H1 (cell line): ENCODE measurements around the gene ROM1. TPM values are rescaled to one million over a fixed set of nuclear protein-coding genes. Genes with fewer than 3 reads are reported as not detected.
A peak's percentile ranks its signal among the peaks of the same experiment; 100 is the strongest.

Experiments
- CTCF ChIA-PET: fragments of 300-600 bp; sonication (Branson Sonifier 250); formaldehyde crosslinking; loops from one replicate; lab custom pipeline; 2021; ENCODE audit not compliant: partially characterized antibody; lab: Charles Lee
- POLR2A ChIA-PET: fragments of 300-600 bp; sonication (Branson Sonifier 250); formaldehyde crosslinking; loops from one replicate; lab custom pipeline; 2021; ENCODE audit warnings: inconsistent platforms; ENCODE audit not compliant: partially characterized antibody; lab: Charles Lee
- DNase-seq, 2 experiments: peaks; one replicate each; pipeline versions ENCODE4 v3.0.0 to v3.0.0-alpha.2; 2010 to 2022; ENCODE audit warnings: low spot score in 2 of 2, low read depth in 1 of 2, mixed read lengths in 1 of 2
- FAIRE-seq: peaks from 2 replicates; lab custom pipeline; 2011; peaks lifted over from hg19 to GRCh38; lab: Jason Lieb, UNC
- H2AFZ ChIP-seq: 2 replicates; pipeline ENCODE4 v1.8.1; 2012; ENCODE audit warnings: low read length, inconsistent platforms
- H2AK5ac ChIP-seq: 2 replicates; pipeline ENCODE4 v1.6.1; 2013; ENCODE audit warnings: low read depth, low read length
- H2BK120ac ChIP-seq: replicated peaks from 2 replicates; pipeline ENCODE3; 2013; ENCODE audit warnings: low read depth, low read length, inconsistent platforms
- H2BK12ac ChIP-seq: 2 replicates; pipeline ENCODE4 v1.6.1; 2013; ENCODE audit warnings: low read depth, low read length
- H2BK15ac ChIP-seq: 2 replicates; pipeline ENCODE4 v1.6.1; 2013; ENCODE audit warnings: low read length
- H2BK20ac ChIP-seq: 2 replicates; pipeline ENCODE4 v1.6.1; 2013; ENCODE audit warnings: low read length
- H2BK5ac ChIP-seq: 2 replicates; pipeline ENCODE4 v1.6.1; 2013; ENCODE audit warnings: low read depth, low read length
- H3K14ac ChIP-seq: 2 replicates; pipeline ENCODE4 v1.6.1; 2013; ENCODE audit warnings: inconsistent platforms; ENCODE audit not compliant: insufficient read length
- H3K18ac ChIP-seq: 2 replicates; pipeline ENCODE4 v1.6.1; 2013; ENCODE audit warnings: low read length; ENCODE audit errors: extremely low read depth
- H3K23ac ChIP-seq: 2 replicates; pipeline ENCODE4 v1.6.1; 2013; ENCODE audit warnings: inconsistent platforms; ENCODE audit not compliant: insufficient read length
- H3K23me2 ChIP-seq: 2 replicates; pipeline ENCODE4 v1.6.1; 2013; ENCODE audit warnings: low read depth, low read length
- H3K27ac ChIP-seq: 2 replicates; pipeline ENCODE4 v1.6.1; 2011; ENCODE audit warnings: low read depth, low read length, inconsistent platforms
- H3K27me3 ChIP-seq, 4 experiments: replicated peaks in 1 of 4; 1 replicate in 1 of 4; 2 replicates in 3 of 4; pipeline versions ENCODE4 v1.6.1 to v1.8.1; 2011 to 2013; ENCODE audit warnings: low read length in 3 of 4, mild to moderate bottlenecking in 3 of 4, inconsistent platforms in 2 of 4, mixed read lengths in 2 of 4, moderate library complexity in 1 of 4; ENCODE audit not compliant: control insufficient read depth in 3 of 4, insufficient read depth in 3 of 4; ENCODE audit errors: extremely low read depth in 1 of 4
- H3K36me3 ChIP-seq, 4 experiments: 2 replicates each; pipeline versions ENCODE4 v1.6.1 to v1.8.1; 2011 to 2013; ENCODE audit warnings: mild to moderate bottlenecking in 4 of 4, low read length in 3 of 4, moderate library complexity in 2 of 4, control low read depth in 1 of 4, inconsistent platforms in 1 of 4; ENCODE audit not compliant: insufficient read depth in 4 of 4, control insufficient read depth in 2 of 4
- H3K4ac ChIP-seq: replicated peaks from 2 replicates; pipeline ENCODE3; 2013; ENCODE audit warnings: low read length, low read depth, mixed read lengths, inconsistent platforms; ENCODE audit not compliant: insufficient read length
- H3K4me1 ChIP-seq, 4 experiments: replicated peaks in 1 of 4; 1 replicate in 1 of 4; 2 replicates in 3 of 4; pipeline versions ENCODE4 v1.6.1 to v1.8.1; 2011 to 2013; ENCODE audit warnings: low read length in 3 of 4, inconsistent platforms in 2 of 4, mixed read lengths in 1 of 4; ENCODE audit not compliant: insufficient read depth in 4 of 4, control insufficient read depth in 3 of 4
- H3K4me2 ChIP-seq, 2 experiments: 2 replicates each; pipeline versions ENCODE4 v1.6.1 to v1.8.1; 2011 to 2013; ENCODE audit warnings: low read depth in 2 of 2, low read length in 2 of 2, control low read depth in 1 of 2, inconsistent platforms in 1 of 2, mild to moderate bottlenecking in 1 of 2; ENCODE audit not compliant: insufficient read depth in 1 of 2
- H3K4me3 ChIP-seq, 4 experiments: fragments of 200-600, 300-600 bp in 1 of 4; sonication (generic), shearing (Covaris generic), sonication (Bioruptor Twin) in 1 of 4; 2 replicates each; pipeline versions ENCODE4 v1.5.1 to v1.8.1; 2011 to 2016; ENCODE audit warnings: low read length in 4 of 4, low read depth in 3 of 4, control low read depth in 2 of 4, inconsistent platforms in 2 of 4, mild to moderate bottlenecking in 2 of 4, mixed read lengths in 1 of 4, moderate library complexity in 1 of 4; ENCODE audit not compliant: insufficient read depth in 2 of 4; ENCODE audit errors: extremely low read depth in 1 of 4
- H3K56ac ChIP-seq: replicated peaks from 2 replicates; pipeline ENCODE3; 2013; ENCODE audit warnings: low read depth, mild to moderate bottlenecking, mixed read lengths, low read length, inconsistent platforms; ENCODE audit not compliant: insufficient read length
- H3K79me1 ChIP-seq: 2 replicates; pipeline ENCODE4 v1.6.1; 2013; ENCODE audit warnings: low read depth, low read length, control low read depth
- H3K79me2 ChIP-seq, 2 experiments: 2 replicates each; pipeline versions ENCODE4 v1.6.1 to v1.8.1; 2012 to 2013; ENCODE audit warnings: low read length in 2 of 2, mild to moderate bottlenecking in 2 of 2, inconsistent platforms in 1 of 2; ENCODE audit not compliant: insufficient read depth in 2 of 2, control insufficient read depth in 1 of 2
- H3K9ac ChIP-seq, 4 experiments: replicated peaks in 1 of 4; 1 replicate in 1 of 4; 2 replicates in 3 of 4; pipeline versions ENCODE4 v1.6.1 to v1.8.1; 2011 to 2013; ENCODE audit warnings: low read depth in 3 of 4, low read length in 3 of 4, control low read depth in 2 of 4, mild to moderate bottlenecking in 2 of 4, moderate library complexity in 2 of 4, inconsistent platforms in 1 of 4; ENCODE audit errors: extremely low read depth in 1 of 4
- H3K9me3 ChIP-seq, 2 experiments: 2 replicates each; pipeline versions ENCODE4 v1.6.1 to v1.8.1; 2012 to 2013; ENCODE audit warnings: mild to moderate bottlenecking in 2 of 2, moderate library complexity in 2 of 2, control low read depth in 1 of 2, inconsistent platforms in 1 of 2, low read depth in 1 of 2, low read length in 1 of 2, mixed read lengths in 1 of 2; ENCODE audit not compliant: insufficient read depth in 2 of 2
- H4K20me1 ChIP-seq, 2 experiments: replicated peaks in 1 of 2; 2 replicates each; pipeline versions ENCODE3 to v1.8.1; 2011 to 2013; ENCODE audit warnings: inconsistent platforms in 2 of 2, low read length in 2 of 2, mild to moderate bottlenecking in 1 of 2; ENCODE audit not compliant: insufficient read depth in 2 of 2, control insufficient read depth in 1 of 2
- H4K5ac ChIP-seq: 2 replicates; pipeline ENCODE4 v1.6.1; 2013; ENCODE audit warnings: low read length, low read depth, mixed read lengths, inconsistent platforms; ENCODE audit not compliant: insufficient read length
- H4K8ac ChIP-seq: 2 replicates; pipeline ENCODE4 v1.8.0; 2013; ENCODE audit warnings: mild to moderate bottlenecking, moderate library complexity, low read length, inconsistent platforms; ENCODE audit not compliant: insufficient read depth; ENCODE audit errors: extremely low read depth
- H4K91ac ChIP-seq: replicated peaks from 2 replicates; pipeline ENCODE3; 2013; ENCODE audit warnings: low read length, mixed read lengths, inconsistent platforms; ENCODE audit not compliant: insufficient read length
- CHD2 ChIP-seq: IDR thresholded peaks from 2 replicates; pipeline ENCODE4 v1.6.1; 2012; ENCODE audit warnings: low read length, improper control_type of control experiment
- KDM4A ChIP-seq: IDR thresholded peaks from one replicate; pipeline ENCODE4 v1.7.1; 2012; ENCODE audit warnings: low read depth, mild to moderate bottlenecking, moderate library complexity, low read length, inconsistent platforms; ENCODE audit not compliant: severe bottlenecking
- RFX5 ChIP-seq: IDR thresholded peaks from 2 replicates; pipeline ENCODE4 v1.6.1; 2011; ENCODE audit warnings: low read depth, low read length, improper control_type of control experiment, borderline replicate concordance
- RNF2 ChIP-seq: fragments of 200-900, 300-1000 bp; sonication (generic); IDR thresholded peaks from 2 replicates; pipeline ENCODE4 v1.7.1; 2016; ENCODE audit warnings: borderline replicate concordance, low read depth, mild to moderate bottlenecking, antibody characterized with exemption, low read length; ENCODE audit not compliant: poor library complexity, severe bottlenecking; ENCODE audit errors: missing control alignments
- RXRA ChIP-seq: IDR thresholded peaks from 2 replicates; pipeline ENCODE4 v1.6.1; 2011; ENCODE audit warnings: low read depth, mild to moderate bottlenecking, low read length, moderate library complexity; ENCODE audit not compliant: insufficient read depth
- SAP30 ChIP-seq: fragments of 300-600 bp; sonication (generic); IDR thresholded peaks from 2 replicates; pipeline ENCODE4 v1.7.1; 2012; ENCODE audit warnings: low read length, moderate library complexity, mild to moderate bottlenecking, inconsistent platforms; ENCODE audit not compliant: insufficient read depth, insufficient replicate concordance
- SP1 ChIP-seq: IDR thresholded peaks from 2 replicates; pipeline ENCODE4 v1.6.1; 2011; ENCODE audit warnings: low read depth, low read length
- SUZ12 ChIP-seq: fragments of 200-600 bp; sonication (generic); IDR thresholded peaks from 2 replicates; pipeline ENCODE4 v1.6.1; 2012; ENCODE audit warnings: mild to moderate bottlenecking, inconsistent platforms, low read length, moderate library complexity, mixed read lengths
- ZNF274 ChIP-seq: IDR thresholded peaks from 2 replicates; pipeline ENCODE4 v1.7.0; 2012; ENCODE audit warnings: low read length, borderline replicate concordance; ENCODE audit errors: extremely low read depth
- WGBS, 2 experiments: shearing (Covaris generic) in 1 of 2; methylation state at CpG; one replicate each; pipeline versions ENCODE4 v1.1.6 to v1.1.7; 2013 to 2015; ENCODE audit warnings: low lambda C conversion rate in 2 of 2, mixed read lengths in 2 of 2, inconsistent platforms in 1 of 2, low coverage in 1 of 2, missing lambda C conversion rate in 1 of 2; ENCODE audit not compliant: insufficient replicate concordance in 2 of 2, insufficient coverage in 1 of 2, insufficient read length in 1 of 2; ENCODE audit errors: extremely low coverage in 1 of 2, missing lambda C conversion rate in 1 of 2; 5-methylcytosine and 5-hydroxymethylcytosine counted together
- polyA plus RNA-seq, 7 experiments: library from polyadenylated mRNA; depleted of rRNA in 3 of 7; stranded (reverse) in 5 of 7; unstranded in 2 of 7; fragments of >200 nt in 5 of 7; fragments of 200-250 nt in 2 of 7; gene quantifications; 1 replicate in 5 of 7; 2 replicates in 1 of 7; 4 replicates in 1 of 7; pipeline versions ENCODE4 v1.2.1 to v1.2.3, GENCODE V29; 2011 to 2013; ENCODE audit warnings: missing spikeins in 2 of 7, mixed read lengths in 2 of 7
- total RNA-seq: library from RNA; stranded (reverse); fragmentation: NEBNext Ultra II Directional; extraction: Animal tissue kit (Norgen Biotek cat#: 25700); gene quantifications from 2 replicates; pipeline ENCODE4 v1.2.1, GENCODE V29; 2021

Gene ROM1
- total and polyA plus RNA-seq, 2 of the 8 experiments (the other 6 are each of a cell fraction or from before 2014, with no cell fraction given) = 0.86 to 2.2 TPM

- no peak overlapping the region for H2BK120ac ChIP-seq
- peaks cover 3% of the 10 kb centered on the region for H3K23me2 ChIP-seq
- no peak overlapping the region for H2BK15ac ChIP-seq
- peaks cover 3 to 20% of the 10 kb centered on the region in 2 experiments for H4K20me1 ChIP-seq
- peak overlapping the region; percentile 83 to 88 (median 86) for H3K9ac ChIP-seq
- ChIA-PET CTCF (interaction anchor here (1.0 kb wide), 2 partner anchors 13 to 64 kb away, joined by 3 to 4 read pairs; partner anchors contain the start of genes C11orf98 and CSKMT), POLR2A (interaction anchor here (0.6 to 50.4 kb wide), 14 partner anchors 8 to 189 kb away, joined by 3 to 2041 read pairs (median 4); partner anchors contain the start of genes B3GAT3, BSCL2, C11orf98 and CSKMT)
- H4K91ac ChIP-seq = peak overlapping the region; percentile 16
- H3K4ac ChIP-seq = no peak overlapping the region
- no peak overlapping the region for H2AK5ac ChIP-seq
- H3K4me2 ChIP-seq = peak overlapping the region; percentile 95 to 99
- H4K5ac ChIP-seq = peak overlapping the region; percentile 58
- H3K23ac ChIP-seq = no peak overlapping the region
- FAIRE-seq = no peak
- H3K4me3 ChIP-seq = peak overlapping the region; percentile 87 to 96 (median 92)
- H3K14ac ChIP-seq = no peak overlapping the region
- H2BK20ac ChIP-seq = no peak overlapping the region
- peak overlapping the region; percentile 70 for H3K27ac ChIP-seq
- H3K79me1 ChIP-seq = peaks cover 7% of the 10 kb centered on the region; the same call in 1 of the 2 replicates
- peak overlapping the region; percentile 38; the same call in 1 of the 2 replicates for H2BK5ac ChIP-seq
- no peak for DNase-seq
- no peak overlapping the region for H3K18ac ChIP-seq
- no peak overlapping the region for H2BK12ac ChIP-seq
- H3K36me3 ChIP-seq = peaks cover 0 to 14% (median 7%) of the 10 kb centered on the region in 4 experiments; a peak in 5 of 8 replicates
- 42 to 100% methylated on average over 1 to 16 of the region's 16 CpGs for WGBS, 2 experiments
- H3K27me3 ChIP-seq = no peaks in the 10 kb centered on the region
- H3K56ac ChIP-seq = peak overlapping the region; percentile 83
- peak overlapping the region; percentile 95 for H4K8ac ChIP-seq
- peaks cover 7 to 23% of the 10 kb centered on the region in 2 experiments for H3K79me2 ChIP-seq
- H2AFZ ChIP-seq = no peak overlapping the region; the same call in 1 of the 2 replicates
- H3K9me3 ChIP-seq = no peaks in the 10 kb centered on the region
- no peaks in the 10 kb centered on the region for H3K4me1 ChIP-seq
- TF ChIP-seq SP1 = no peak
- TF ChIP-seq CHD2 = no peak
- TF ChIP-seq KDM4A = no peak
- TF ChIP-seq ZNF274 = no peak
- no peak for TF ChIP-seq SUZ12
- no peak for TF ChIP-seq RNF2
- TF ChIP-seq RFX5 = no peak
- peak; percentile 63 for TF ChIP-seq SAP30
- TF ChIP-seq RXRA = no peak
These were observed 39.3 kb downstream of the ROM1 start for GRCh38 chr11:62652161-62653006.
